ACC112 (cell line): ENCODE data around the gene SAMSN1.

Experiments
- H2AFZ ChIP-seq: fragments of 200-600 bp; sonication (generic); one replicate; pipeline ENCODE4 v1.6.0; 2017; ENCODE audit warnings: antibody characterized with exemption, low read length; ENCODE audit not compliant: unreplicated experiment
- H3K27ac ChIP-seq: fragments of 200-600 bp; sonication (generic); 2 replicates; pipeline ENCODE4 v1.5.1; 2014; ENCODE audit warnings: low read depth, mild to moderate bottlenecking, antibody characterized with exemption, low read length, moderate library complexity
- H3K27me3 ChIP-seq: fragments of 200-600 bp; sonication (generic); 2 replicates; pipeline ENCODE4 v1.6.1; 2014; ENCODE audit warnings: mild to moderate bottlenecking, antibody characterized with exemption, low read length, moderate library complexity, mixed read lengths; ENCODE audit not compliant: insufficient read depth
- H3K36me3 ChIP-seq: fragments of 200-600 bp; sonication (generic); 2 replicates; pipeline ENCODE4 v1.6.1; 2016; ENCODE audit warnings: mild to moderate bottlenecking, antibody characterized with exemption, low read length, moderate library complexity, mixed read lengths; ENCODE audit not compliant: insufficient read depth
- H3K4me1 ChIP-seq: fragments of 200-600 bp; sonication (generic); one replicate; pipeline ENCODE4 v1.6.1; 2016; ENCODE audit warnings: low read length, mixed read lengths; ENCODE audit not compliant: insufficient read depth, unreplicated experiment, control insufficient read depth
- H3K4me3 ChIP-seq: fragments of 200-600 bp; sonication (generic); 2 replicates; pipeline ENCODE4 v1.5.1; 2014; ENCODE audit warnings: mild to moderate bottlenecking, low read depth, low read length
- H3K79me2 ChIP-seq: fragments of 200-600 bp; sonication (generic); one replicate; pipeline ENCODE4 v1.6.0; 2016; ENCODE audit warnings: low read length; ENCODE audit not compliant: control insufficient read depth, unreplicated experiment, insufficient read depth

Gene SAMSN1

DNA sequence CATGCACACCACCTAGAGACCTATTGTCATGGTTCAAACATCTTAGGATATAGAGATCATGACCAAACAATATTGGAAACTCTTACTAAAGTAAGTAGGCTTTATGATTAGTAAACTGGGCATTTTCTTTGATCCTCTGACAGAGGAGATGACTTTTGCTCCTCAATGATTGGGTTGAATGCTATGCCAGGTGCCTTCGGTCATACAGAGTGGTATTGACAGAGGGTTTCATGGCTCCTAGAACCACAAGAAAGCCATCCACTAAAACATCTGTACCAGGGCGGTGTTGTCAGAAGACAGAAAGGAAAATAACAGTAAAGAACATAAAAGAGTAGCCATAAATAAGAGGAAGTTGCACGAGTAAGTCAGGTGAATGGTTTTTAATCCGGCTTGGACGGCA, 20.8 kb upstream of the SAMSN1 start:
- Histone ChIP-seq H2AFZ (no peak overlapping the region), H3K27ac (no peak overlapping the region), H3K79me2 (no peaks in the 10 kb centered on the region), H3K36me3 (no peaks in the 10 kb centered on the region), H3K4me3 (no peak overlapping the region), H3K4me1 (peaks cover 14% of the 10 kb centered on the region), H3K27me3 (no peaks in the 10 kb centered on the region)

DNA sequence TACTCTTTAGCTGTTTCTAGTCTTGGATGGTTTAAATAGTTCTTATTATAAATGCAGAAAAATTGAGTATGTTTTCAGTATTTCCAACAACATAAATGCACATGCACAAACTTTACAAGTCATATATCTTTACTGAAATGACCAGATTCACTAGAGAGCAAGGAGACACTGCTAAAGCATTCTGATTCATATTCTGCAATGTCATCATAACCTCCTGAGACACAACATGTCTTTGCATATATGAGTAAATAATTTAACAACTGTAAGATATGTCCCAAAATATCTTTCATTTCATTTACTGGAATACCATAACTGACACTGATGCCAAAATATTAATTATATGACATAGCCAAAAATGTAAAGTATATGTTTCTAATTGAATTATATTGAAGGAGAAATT, 16.8 kb upstream of the SAMSN1 start:
- no peak overlapping the region for H2AFZ ChIP-seq

DNA sequence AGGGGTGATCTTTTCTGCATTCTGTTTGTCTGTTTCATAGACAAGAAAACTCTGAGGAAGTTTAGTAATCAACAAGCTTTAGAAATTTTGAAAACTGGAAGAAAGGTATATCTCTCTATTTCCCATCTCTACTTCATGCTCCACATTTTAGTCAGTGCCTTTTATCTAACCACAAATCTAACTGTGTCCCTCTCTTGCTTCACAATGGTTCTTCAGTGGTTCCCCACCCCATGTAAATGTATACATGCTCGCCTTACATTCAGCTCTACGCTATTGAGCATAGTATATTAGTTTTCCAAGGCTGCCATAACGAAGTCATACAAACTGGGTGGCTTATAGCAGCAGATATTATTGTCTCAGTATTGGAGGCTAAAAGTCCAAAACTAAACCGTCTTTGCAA, 14.4 kb upstream of the SAMSN1 start:
- H3K27ac ChIP-seq = no peak overlapping the region
- H3K27me3 ChIP-seq = no peaks in the 10 kb centered on the region
- H3K36me3 ChIP-seq = no peaks in the 10 kb centered on the region
- no peaks in the 10 kb centered on the region for H3K4me1 ChIP-seq
- H3K4me3 ChIP-seq = no peak overlapping the region
- no peak overlapping the region for H2AFZ ChIP-seq
- H3K79me2 ChIP-seq = no peaks in the 10 kb centered on the region

More for the DNA sequence above, 16.8 kb upstream of the SAMSN1 start:
- H3K36me3 ChIP-seq = no peaks in the 10 kb centered on the region
- H3K27me3 ChIP-seq = no peaks in the 10 kb centered on the region
- no peaks in the 10 kb centered on the region for H3K79me2 ChIP-seq
- peaks cover 6% of the 10 kb centered on the region for H3K4me1 ChIP-seq
- no peak overlapping the region for H3K27ac ChIP-seq
- no peak overlapping the region for H3K4me3 ChIP-seq

GRCh38 chr21:14560139-14560538, 14.0 kb upstream of the SAMSN1 start:
- Histone ChIP-seq H3K27ac (no peak overlapping the region), H2AFZ (no peak overlapping the region), H3K79me2 (no peaks in the 10 kb centered on the region), H3K4me3 (no peak overlapping the region), H3K27me3 (no peaks in the 10 kb centered on the region), H3K4me1 (peaks cover 3% of the 10 kb centered on the region), H3K36me3 (no peaks in the 10 kb centered on the region)

GRCh38 chr21:14559102-14559501, 13.0 kb upstream of the SAMSN1 start:
- H3K27ac ChIP-seq = no peak overlapping the region
- H3K79me2 ChIP-seq = no peaks in the 10 kb centered on the region
- H3K27me3 ChIP-seq = no peaks in the 10 kb centered on the region
- H3K4me1 ChIP-seq = peaks cover 8% of the 10 kb centered on the region
- H2AFZ ChIP-seq = no peak overlapping the region
- H3K36me3 ChIP-seq = no peaks in the 10 kb centered on the region
- no peak overlapping the region for H3K4me3 ChIP-seq

DNA sequence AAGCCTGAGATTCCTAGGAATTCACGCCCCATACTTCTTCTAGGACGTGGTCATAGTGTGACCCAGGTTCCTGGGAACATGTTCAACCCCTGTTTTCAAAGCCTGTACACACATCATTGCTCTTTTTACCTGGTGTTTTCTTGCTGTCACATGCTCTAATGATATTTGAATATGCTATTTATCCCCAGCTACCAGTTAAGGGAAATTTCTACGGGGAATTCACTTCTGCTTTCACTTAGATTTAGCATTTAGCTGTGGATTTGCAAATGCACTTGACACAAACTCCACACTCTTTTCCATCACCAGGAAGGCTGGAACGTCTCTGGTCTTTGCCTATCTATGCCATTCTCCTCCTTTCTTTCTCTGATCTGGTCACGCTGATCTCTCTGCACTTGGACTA, 11.3 kb upstream of the SAMSN1 start:
- Histone ChIP-seq H3K36me3 (no peaks in the 10 kb centered on the region), H3K4me3 (no peak overlapping the region), H3K79me2 (no peaks in the 10 kb centered on the region), H3K27me3 (no peaks in the 10 kb centered on the region), H3K4me1 (peaks cover 8% of the 10 kb centered on the region), H3K27ac (no peak overlapping the region), H2AFZ (no peak overlapping the region)

- Histone ChIP-seq H3K4me1 (peaks cover 8% of the 10 kb centered on the region), H3K79me2 (no peaks in the 10 kb centered on the region), H2AFZ (peak overlapping the region; percentile 27), H3K27ac (no peak overlapping the region), H3K27me3 (no peaks in the 10 kb centered on the region), H3K36me3 (no peaks in the 10 kb centered on the region), H3K4me3 (no peak overlapping the region)
Measured at GRCh38 chr21:14554948-14555347, 8.8 kb upstream of the SAMSN1 start.

- Histone ChIP-seq H3K27ac (no peak overlapping the region), H3K4me3 (no peak overlapping the region)
Measured at GRCh38 chr21:14553422-14553821, 7.3 kb upstream of the SAMSN1 start.

DNA sequence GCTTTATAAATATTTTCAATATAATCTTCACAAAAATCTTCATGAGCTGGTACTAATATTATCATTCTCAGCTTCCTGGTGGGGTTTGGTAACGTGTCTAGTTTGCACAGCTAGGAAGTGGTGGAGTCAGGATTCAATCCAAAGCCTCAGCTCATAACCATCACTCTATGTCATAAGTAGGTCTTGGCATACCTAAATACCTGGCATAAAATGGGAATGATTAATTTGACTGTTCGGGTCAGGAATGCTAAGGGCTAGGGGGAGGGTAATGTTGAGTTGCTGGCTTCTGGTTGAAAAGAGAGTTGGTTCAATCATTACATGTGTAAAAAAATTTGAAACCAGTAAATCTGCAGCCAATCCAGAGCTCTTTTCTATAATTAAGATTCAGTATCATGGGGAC, 5.6 kb upstream of the SAMSN1 start:
- Histone ChIP-seq H3K79me2 (no peaks in the 10 kb centered on the region), H3K27ac (no peak overlapping the region), H3K4me3 (no peak overlapping the region), H3K27me3 (no peaks in the 10 kb centered on the region), H3K4me1 (peaks cover 31% of the 10 kb centered on the region), H3K36me3 (no peaks in the 10 kb centered on the region), H2AFZ (no peak overlapping the region)

More at GRCh38 chr21:14553422-14553821, 7.3 kb upstream of the SAMSN1 start:
- Histone ChIP-seq H3K79me2 (no peaks in the 10 kb centered on the region), H3K4me1 (peaks cover 18% of the 10 kb centered on the region), H3K36me3 (no peaks in the 10 kb centered on the region), H2AFZ (no peak overlapping the region), H3K27me3 (no peaks in the 10 kb centered on the region)

GRCh38 chr21:14550135-14550534, 4.0 kb upstream of the SAMSN1 start:
- no peak overlapping the region for H3K4me3 ChIP-seq
- H3K36me3 ChIP-seq = no peaks in the 10 kb centered on the region
- no peaks in the 10 kb centered on the region for H3K27me3 ChIP-seq
- no peak overlapping the region for H2AFZ ChIP-seq
- no peaks in the 10 kb centered on the region for H3K79me2 ChIP-seq
- peaks cover 28% of the 10 kb centered on the region for H3K4me1 ChIP-seq
- H3K27ac ChIP-seq = no peak overlapping the region

- H2AFZ ChIP-seq = peak overlapping the region; percentile 15
- no peaks in the 10 kb centered on the region for H3K36me3 ChIP-seq
- peak overlapping the region; percentile 27; the same call in 1 of the 2 replicates for H3K4me3 ChIP-seq
- no peaks in the 10 kb centered on the region for H3K79me2 ChIP-seq
- peaks cover 23% of the 10 kb centered on the region for H3K4me1 ChIP-seq
- H3K27ac ChIP-seq = peak overlapping the region; percentile 84
- H3K27me3 ChIP-seq = no peaks in the 10 kb centered on the region
Measured at GRCh38 chr21:14548779-14549178, 2.7 kb upstream of the SAMSN1 start.
